ENCODE measurements around the gene LRRC3C.
"Not testable (repeated sequence)": the region's sequence is repeated elsewhere in the genome, so short reads cannot be mapped to it uniquely, and the experiment has no call there.

LRRC3C gene

GRCh38 chr17:39927101-39927928, at the start of gene LRRC3C, which contains the start of gene ORMDL3:
TSS of gene LRRC3C (plus strand) at chr17:39927732. CDS start at chr17:39941524, 13,792 bp downstream.
TSS of gene ORMDL3 (minus strand) at chr17:39927601. CDS start at chr17:39924203, 3,398 bp downstream.
- peak within 1 kb of the TSS; percentile 81 for H3K4me3 ChIP-seq (ENCODE audit: low read depth, low read length)
- no peak for TF ChIP-seq CTCF (IDR thresholded peaks at IDR 0.05; ENCODE audit: borderline replicate concordance, insufficient read depth, low read depth, low read length)

GRCh38 chr17:39886102-39886501, 41.4 kb upstream of the LRRC3C start:
- H3K4me3 ChIP-seq (ENCODE audit: low read depth, low read length), result not testable (repeated sequence)

GRCh38 chr17:39887078-39887477, 40.5 kb upstream of the LRRC3C start:
- no peak for TF ChIP-seq CTCF (IDR thresholded peaks at IDR 0.05; ENCODE audit: borderline replicate concordance, insufficient read depth, low read depth, low read length)
- no peak overlapping the region for H3K4me3 ChIP-seq (ENCODE audit: low read depth, low read length)

- no peak overlapping the region for H3K4me3 ChIP-seq (ENCODE audit: low read depth, low read length)
- no peak for TF ChIP-seq CTCF (IDR thresholded peaks at IDR 0.05; ENCODE audit: borderline replicate concordance, insufficient read depth, low read depth, low read length)
Observed at GRCh38 chr17:39889200-39889599, 38.3 kb upstream of the LRRC3C start.

GRCh38 chr17:39894681-39895376, 32.7 kb upstream of the LRRC3C start:
- H3K4me3 ChIP-seq (ENCODE audit: low read depth, low read length), result no peak overlapping the region
- TF ChIP-seq CTCF (IDR thresholded peaks at IDR 0.05; ENCODE audit: borderline replicate concordance, insufficient read depth, low read depth, low read length), result no peak

- no peak for TF ChIP-seq CTCF (IDR thresholded peaks at IDR 0.05; ENCODE audit: borderline replicate concordance, insufficient read depth, low read depth, low read length)
- no peak overlapping the region for H3K4me3 ChIP-seq (ENCODE audit: low read depth, low read length)
Observed at GRCh38 chr17:39898088-39898487, 29.4 kb upstream of the LRRC3C start.

- H3K4me3 ChIP-seq (ENCODE audit: low read depth, low read length), result no peak overlapping the region
- no peak for TF ChIP-seq CTCF (IDR thresholded peaks at IDR 0.05; ENCODE audit: borderline replicate concordance, insufficient read depth, low read depth, low read length)
Observed at GRCh38 chr17:39899215-39899614, 28.3 kb upstream of the LRRC3C start.

- not testable (repeated sequence) for H3K4me3 ChIP-seq (ENCODE audit: low read depth, low read length)
Observed at GRCh38 chr17:39902027-39902426, 25.5 kb upstream of the LRRC3C start.

Measured in GM12875 (cell line).